Smooth muscle cell (in vitro differentiated cells): ENCODE data around the gene COPS7A. TPM values are rescaled to one million over a fixed set of nuclear protein-coding genes. Genes with fewer than 3 reads are reported as not detected.

Experiments
- DNase-seq: peaks from one replicate; lab custom pipeline; 2025; ENCODE audit not compliant: unreplicated experiment; lab: John Stamatoyannopoulos, UW
- H2AFZ ChIP-seq: fragments of 200-600 bp; sonication (generic); 2 replicates; pipeline ENCODE4 v1.6.0; 2016; ENCODE audit warnings: antibody characterized with exemption, low read depth, mild to moderate bottlenecking
- H3F3A ChIP-seq: fragments of 200-600 bp; sonication (generic); 2 replicates; pipeline ENCODE4 v1.6.0; 2017; ENCODE audit warnings: antibody characterized with exemption, low read depth
- H3K27ac ChIP-seq: fragments of 200-600 bp; sonication (generic); 2 replicates; pipeline ENCODE4 v1.5.1; 2016; ENCODE audit warnings: low read depth, mild to moderate bottlenecking
- H3K27me3 ChIP-seq: fragments of 200-600 bp; sonication (generic); 2 replicates; pipeline ENCODE4 v1.6.1; 2016; ENCODE audit warnings: low read depth, mild to moderate bottlenecking
- H3K36me3 ChIP-seq: fragments of 200-600 bp; sonication (generic); 2 replicates; pipeline ENCODE4 v1.5.1; 2016; ENCODE audit warnings: low read depth
- H3K4me1 ChIP-seq: fragments of 200-600 bp; sonication (generic); 2 replicates; pipeline ENCODE4 v1.5.1; 2016; ENCODE audit warnings: low read depth
- H3K4me2 ChIP-seq: fragments of 200-600 bp; sonication (generic); 2 replicates; pipeline ENCODE4 v1.6.0; 2016; ENCODE audit warnings: mild to moderate bottlenecking
- H3K4me3 ChIP-seq: fragments of 200-600 bp; sonication (generic); 2 replicates; pipeline ENCODE4 v1.5.1; 2016; ENCODE audit warnings: mild to moderate bottlenecking
- H3K79me2 ChIP-seq: fragments of 200-600 bp; sonication (generic); 2 replicates; pipeline ENCODE4 v1.6.0; 2016; ENCODE audit warnings: low read depth, mild to moderate bottlenecking
- H3K9ac ChIP-seq: fragments of 200-600 bp; sonication (generic); 2 replicates; pipeline ENCODE4 v1.6.0; 2016; ENCODE audit warnings: low read depth
- H3K9me3 ChIP-seq: fragments of 200-600 bp; sonication (generic); replicated peaks from 2 replicates; pipeline ENCODE4 v1.5.1; 2016; ENCODE audit warnings: low read depth
- H4K20me1 ChIP-seq: fragments of 200-600 bp; sonication (generic); 2 replicates; pipeline ENCODE4 v1.6.0; 2016; ENCODE audit warnings: low read depth
- CTCF ChIP-seq: fragments of 200-600 bp; sonication (generic); IDR thresholded peaks from 2 replicates; pipeline ENCODE4 v1.5.1; 2017; ENCODE audit warnings: borderline replicate concordance, mild to moderate bottlenecking, antibody characterized with exemption; ENCODE audit not compliant: insufficient read depth, poor library complexity, severe bottlenecking
- WGBS: methylation state at CpG from one replicate; pipeline ENCODE4 v1.1.7; 2016; ENCODE audit warnings: low lambda C conversion rate; 5-methylcytosine and 5-hydroxymethylcytosine counted together
- polyA plus RNA-seq: library from polyadenylated mRNA; unstranded; fragments of >200 nt; fragmentation: Nextera tagmentation; extraction: Ambion mirVana; gene quantifications from 2 replicates; pipeline ENCODE4 v1.2.1, GENCODE V29; 2016
- total RNA-seq: library from RNA; depleted of rRNA; stranded (reverse); fragments of >200 nt; gene quantifications from 2 replicates; pipeline ENCODE4 v1.2.3, GENCODE V29; 2014

The COPS7A gene
- total and polyA plus RNA-seq, 2 experiments from 2014 or later: 56.6 to 105 TPM

- H3K9me3 ChIP-seq: no peaks in the 10 kb centered on the region
- H2AFZ ChIP-seq: no peak overlapping the region
- 92% methylated on average over 6 of the region's 11 CpGs for WGBS
- no peak overlapping the region for H3K9ac ChIP-seq
- H3F3A ChIP-seq: peaks cover 12% of the 10 kb centered on the region
- TF ChIP-seq CTCF: no peak
- no peaks in the 10 kb centered on the region for H3K36me3 ChIP-seq
- peaks cover 21% of the 10 kb centered on the region for H3K27me3 ChIP-seq
- no peak overlapping the region for H3K27ac ChIP-seq
- no peaks in the 10 kb centered on the region for H4K20me1 ChIP-seq
- H3K4me2 ChIP-seq: no peak overlapping the region
- no peaks in the 10 kb centered on the region for H3K79me2 ChIP-seq
- H3K4me3 ChIP-seq: no peak overlapping the region
- H3K4me1 ChIP-seq: peaks cover under 1% of the 10 kb centered on the region
- DNase-seq: no peak
These were observed 28.4 kb upstream of the COPS7A start for GRCh38 chr12:6695313-6696045.

- Histone ChIP-seq H3K79me2 (no peaks in the 10 kb centered on the region), H3K4me1 (no peaks in the 10 kb centered on the region), H3K9me3 (no peaks in the 10 kb centered on the region), H3K9ac (no peak overlapping the region), H3K4me2 (no peak overlapping the region), H2AFZ (no peak overlapping the region), H3K36me3 (no peaks in the 10 kb centered on the region), H4K20me1 (no peaks in the 10 kb centered on the region), H3K27ac (no peak overlapping the region), H3F3A (no peaks in the 10 kb centered on the region), H3K27me3 (peaks cover 29% of the 10 kb centered on the region), H3K4me3 (no peak overlapping the region)
- 94% methylated on average over 17 of the region's 17 CpGs for WGBS
- no peak for DNase-seq
- no peak for TF ChIP-seq CTCF
These were observed 26.9 kb upstream of the COPS7A start for GRCh38 chr12:6696690-6697583.

- Histone ChIP-seq H3K79me2 (no peaks in the 10 kb centered on the region), H3K9me3 (no peaks in the 10 kb centered on the region), H3K36me3 (no peaks in the 10 kb centered on the region), H3K27me3 (peaks cover 29% of the 10 kb centered on the region), H3K4me1 (no peaks in the 10 kb centered on the region), H3F3A (no peaks in the 10 kb centered on the region), H2AFZ (no peak overlapping the region), H3K4me2 (no peak overlapping the region), H4K20me1 (no peaks in the 10 kb centered on the region), H3K4me3 (no peak overlapping the region), H3K27ac (no peak overlapping the region), H3K9ac (no peak overlapping the region)
- peak; percentile 56 for TF ChIP-seq CTCF
- 73% methylated on average over 10 of the region's 17 CpGs for WGBS
- DNase-seq: no peak
These were observed 26.1 kb upstream of the COPS7A start for GRCh38 chr12:6697584-6698351.
